GM20000 (cell line): Measurements from ENCODE around the gene ANO9.

Experiments used
- DNase-seq: peaks from one replicate; pipeline ENCODE4 v3.0.0; 2012; ENCODE audit warnings: low spot score
- CTCF ChIP-seq: IDR thresholded peaks from 2 replicates; pipeline ENCODE4 v1.5.1; 2012; ENCODE audit warnings: mild to moderate bottlenecking, control low read depth; ENCODE audit errors: extremely low read depth, missing control alignments

The ANO9 gene

GRCh38 chr11:488062-488461 is 46.3 kb upstream of the ANO9 start:
- DNase-seq: no peak
- TF ChIP-seq CTCF: no peak

GRCh38 chr11:487571-488021 is 45.8 kb upstream of the ANO9 start:
- no peak for DNase-seq
- no peak for TF ChIP-seq CTCF

DNA sequence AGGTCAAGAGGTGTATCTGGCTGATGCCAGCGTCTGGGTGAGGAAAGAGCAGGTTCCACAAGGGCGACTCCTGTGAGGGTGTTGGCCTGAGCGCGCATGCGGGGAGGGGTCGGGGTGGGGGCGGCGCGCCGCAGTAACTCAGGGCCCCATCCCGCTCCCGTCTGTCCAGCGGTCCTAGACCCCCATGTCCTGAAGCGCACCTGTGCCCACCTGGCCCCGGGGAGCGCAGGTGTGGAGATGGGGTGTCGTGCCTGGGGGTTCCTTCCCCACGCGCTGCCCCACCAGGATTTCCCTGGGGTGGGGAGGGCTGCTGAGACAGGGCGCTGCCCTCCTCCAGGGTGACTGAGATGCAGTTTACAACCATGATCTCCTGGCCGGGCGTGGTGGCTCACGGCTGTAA is 44.4 kb upstream of the ANO9 start:
- TF ChIP-seq CTCF: no peak
- DNase-seq: no peak

GRCh38 chr11:484616-485015 is 42.8 kb upstream of the ANO9 start:
- no peak for DNase-seq
- TF ChIP-seq CTCF: no peak

DNA sequence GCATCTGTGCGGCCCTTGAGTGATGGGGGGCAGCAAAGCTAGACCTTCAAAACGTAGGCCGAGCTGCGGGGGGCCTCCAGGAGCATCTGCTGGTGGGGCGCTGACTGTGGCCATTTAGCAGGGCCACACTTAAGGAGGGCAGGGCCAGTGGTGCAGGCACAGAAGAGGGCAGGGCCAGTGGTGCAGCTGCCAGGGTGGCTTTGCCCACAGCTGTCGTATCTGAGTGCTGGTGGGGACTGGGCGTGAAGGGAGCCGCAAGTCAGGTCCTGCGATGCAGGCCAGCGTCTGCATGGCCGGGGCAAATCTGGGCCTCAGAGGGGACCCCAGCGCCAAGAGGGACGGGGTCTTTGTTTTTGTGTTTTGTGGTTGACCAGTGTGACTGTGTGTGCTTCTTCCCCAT is 37.5 kb upstream of the ANO9 start:
- TF ChIP-seq CTCF: no peak

GRCh38 chr11:477052-477715 is 35.4 kb upstream of the ANO9 start:
- no peak for TF ChIP-seq CTCF

More for the DNA sequence above, 37.5 kb upstream of the ANO9 start:
- no peak for DNase-seq

GRCh38 chr11:476416-476815 is 34.6 kb upstream of the ANO9 start:
- no peak for DNase-seq
- no peak for TF ChIP-seq CTCF

More at GRCh38 chr11:477052-477715, 35.4 kb upstream of the ANO9 start:
- DNase-seq: no peak
